ENCODE results near the gene TMPRSS9.

TMPRSS9 gene

GRCh38 chr19:2438178-2438577 is 78.1 kb downstream of the TMPRSS9 start:
- ChIA-PET CTCF (interaction anchor here (1.5 to 2.0 kb wide), 2 partner anchors 11 to 199 kb away, joined by 3 to 4 read pairs; partner anchors contain the start of gene TIMM13), POLR2A (interaction anchor here (0.6 to 0.7 kb wide), 2 partner anchors 38 to 50 kb away, joined by 4 to 7 read pairs; no protein-coding TSS in a partner anchor)
- DNase-seq (ENCODE audit: extremely low spot score) = no peak
- no peak for TF ChIP-seq CTCF (IDR thresholded peaks at IDR 0.05; ENCODE audit: control extremely low read depth, extremely low read depth, low read depth, missing control alignments)

GRCh38 chr19:2440515-2440914 is 80.5 kb downstream of the TMPRSS9 start:
- no peak for DNase-seq (ENCODE audit: extremely low spot score)
- CTCF ChIA-PET = no interaction called here
- TF ChIP-seq CTCF (IDR thresholded peaks at IDR 0.05; ENCODE audit: control extremely low read depth, extremely low read depth, low read depth, missing control alignments) = no peak
- POLR2A ChIA-PET = no interaction called here

- no peak for DNase-seq (ENCODE audit: extremely low spot score)
- no peak for TF ChIP-seq CTCF (IDR thresholded peaks at IDR 0.05; ENCODE audit: control extremely low read depth, extremely low read depth, low read depth, missing control alignments)
- POLR2A ChIA-PET = interaction anchor here (0.6 to 1.5 kb wide), 3 partner anchors 13 to 35 kb away, joined by 3 to 8 read pairs (median 6); partner anchors contain the start of genes GADD45B and TIMM13
- CTCF ChIA-PET = no interaction called here
Measured at GRCh38 chr19:2441096-2441752, 81.2 kb downstream of the TMPRSS9 start.

GRCh38 chr19:2443116-2443784 is 83.2 kb downstream of the TMPRSS9 start:
- no peak for TF ChIP-seq CTCF (IDR thresholded peaks at IDR 0.05; ENCODE audit: control extremely low read depth, extremely low read depth, low read depth, missing control alignments)
- ChIA-PET POLR2A (no interaction called here), CTCF (interaction anchor here (1.2 kb wide), 1 partner anchor 29 kb away, joined by 3 read pairs; no protein-coding TSS in a partner anchor)
- DNase-seq (ENCODE audit: extremely low spot score) = no peak

- ChIA-PET POLR2A (interaction anchor here (0.9 kb wide), 1 partner anchor 32 kb away, joined by 3 read pairs; the partner anchor contains the start of gene GADD45B), CTCF (interaction anchor here (1.1 kb wide), 1 partner anchor 10 kb away, joined by 4 read pairs; no protein-coding TSS in a partner anchor)
- TF ChIP-seq CTCF (IDR thresholded peaks at IDR 0.05; ENCODE audit: control extremely low read depth, extremely low read depth, low read depth, missing control alignments) = no peak
- DNase-seq (ENCODE audit: extremely low spot score) = no peak
Measured at GRCh38 chr19:2443785-2444182, 83.7 kb downstream of the TMPRSS9 start.

GRCh38 chr19:2444251-2445002 is 84.4 kb downstream of the TMPRSS9 start:
- no peak for TF ChIP-seq CTCF (IDR thresholded peaks at IDR 0.05; ENCODE audit: control extremely low read depth, extremely low read depth, low read depth, missing control alignments)
- ChIA-PET CTCF (interaction anchor here (1.1 kb wide), 1 partner anchor 11 kb away, joined by 4 read pairs; no protein-coding TSS in a partner anchor), POLR2A (interaction anchor here (0.9 kb wide), 1 partner anchor 32 kb away, joined by 3 read pairs; the partner anchor contains the start of gene GADD45B)
- DNase-seq (ENCODE audit: extremely low spot score) = no peak

Data from GM10248 (cell line).